Effector memory CD4-positive, alpha-beta T cell (primary cell): ENCODE data around the gene RAP1GAP.

Source experiments
- DNase-seq, 3 donors: peaks; one replicate each; pipeline ENCODE4 v3.0.0-alpha.2; 2020
- H3K27ac ChIP-seq: 2 replicates; pipeline ENCODE4 v1.7.0; 2013; ENCODE audit warnings: mild to moderate bottlenecking, low read length, moderate library complexity; ENCODE audit not compliant: insufficient read depth, poor library complexity, severe bottlenecking
- H3K27me3 ChIP-seq: replicated peaks from 2 replicates; pipeline ENCODE4 v1.7.0; 2013; ENCODE audit warnings: mild to moderate bottlenecking, low read length; ENCODE audit not compliant: insufficient read depth, control insufficient read depth, poor library complexity, severe bottlenecking
- H3K36me3 ChIP-seq: 2 replicates; pipeline ENCODE4 v1.7.0; 2013; ENCODE audit warnings: mild to moderate bottlenecking, low read length, moderate library complexity; ENCODE audit not compliant: control insufficient read depth, insufficient read depth
- H3K4me1 ChIP-seq: 2 replicates; pipeline ENCODE4 v1.7.0; 2013; ENCODE audit warnings: low read length, mild to moderate bottlenecking; ENCODE audit not compliant: control insufficient read depth, insufficient read depth, poor library complexity, severe bottlenecking
- H3K4me3 ChIP-seq: 2 replicates; pipeline ENCODE4 v1.7.0; 2013; ENCODE audit warnings: low read length, low read depth, mild to moderate bottlenecking; ENCODE audit not compliant: insufficient read depth, poor library complexity, severe bottlenecking
- H3K9me3 ChIP-seq: 2 replicates; pipeline ENCODE4 v1.7.0; 2013; ENCODE audit warnings: mild to moderate bottlenecking, low read length, moderate library complexity; ENCODE audit not compliant: control insufficient read depth

Gene RAP1GAP

DNA sequence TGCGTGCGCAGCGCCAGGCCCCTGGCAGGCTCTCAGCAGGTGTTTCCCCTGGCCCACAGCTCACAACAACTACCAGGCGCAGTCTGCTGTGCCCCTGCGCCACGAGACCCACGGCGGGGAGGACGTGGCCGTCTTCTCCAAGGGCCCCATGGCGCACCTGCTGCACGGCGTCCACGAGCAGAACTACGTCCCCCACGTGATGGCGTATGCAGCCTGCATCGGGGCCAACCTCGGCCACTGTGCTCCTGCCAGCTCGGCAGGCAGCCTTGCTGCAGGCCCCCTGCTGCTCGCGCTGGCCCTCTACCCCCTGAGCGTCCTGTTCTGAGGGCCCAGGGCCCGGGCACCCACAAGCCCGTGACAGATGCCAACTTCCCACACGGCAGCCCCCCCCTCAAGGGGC, 91.8 kb downstream of the RAP1GAP start:
- Histone ChIP-seq H3K4me3 (no peak overlapping the region), H3K27ac (no peak overlapping the region), H3K36me3 (no peaks in the 10 kb centered on the region), H3K27me3 (no peaks in the 10 kb centered on the region), H3K4me1 (no peaks in the 10 kb centered on the region), H3K9me3 (no peaks in the 10 kb centered on the region)
- DNase-seq: no peak

GRCh38 chr1:21576798-21577187, 92.4 kb downstream of the RAP1GAP start:
- H3K27ac ChIP-seq: no peak overlapping the region
- no peak overlapping the region for H3K4me3 ChIP-seq
- no peaks in the 10 kb centered on the region for H3K36me3 ChIP-seq
- no peaks in the 10 kb centered on the region for H3K9me3 ChIP-seq
- DNase-seq: no peak
- no peaks in the 10 kb centered on the region for H3K4me1 ChIP-seq
- no peaks in the 10 kb centered on the region for H3K27me3 ChIP-seq

DNA sequence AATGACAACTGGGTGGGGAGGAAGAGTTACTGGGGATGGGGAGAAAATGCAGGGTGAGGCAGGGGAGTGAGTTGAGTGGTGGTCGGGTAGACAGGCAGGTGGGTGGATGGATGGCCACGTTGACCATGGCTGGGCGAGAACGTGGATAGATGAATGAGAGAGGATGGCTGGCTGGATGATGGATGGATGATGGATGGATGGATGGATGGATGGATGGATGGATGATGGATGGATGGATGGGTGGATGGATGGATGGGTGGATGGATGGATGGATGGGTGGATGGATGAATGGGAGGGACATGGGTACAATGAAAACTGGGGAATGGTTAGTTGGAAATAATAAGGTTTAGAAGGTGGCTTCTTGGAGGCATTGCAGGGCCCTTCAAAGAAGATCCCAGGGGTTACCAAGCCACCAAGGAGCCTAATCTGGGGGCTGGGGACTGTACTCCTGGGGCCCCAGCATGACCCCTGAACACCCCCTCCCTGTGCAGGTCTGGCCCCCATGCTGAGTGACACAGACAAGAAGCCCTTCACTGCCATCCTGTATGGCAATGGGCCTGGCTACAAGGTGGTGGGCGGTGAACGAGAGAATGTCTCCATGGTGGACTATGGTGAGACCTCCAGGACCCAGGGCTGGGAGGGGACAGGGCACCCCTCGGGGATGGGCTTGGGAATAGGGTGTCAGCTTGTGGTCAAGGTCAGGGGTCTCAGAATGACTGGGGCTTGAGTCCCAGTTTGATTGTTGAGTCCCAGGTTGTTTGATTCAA, 92.9 kb downstream of the RAP1GAP start:
- Histone ChIP-seq H3K4me3 (no peak overlapping the region), H3K9me3 (no peaks in the 10 kb centered on the region), H3K36me3 (no peaks in the 10 kb centered on the region), H3K4me1 (no peaks in the 10 kb centered on the region), H3K27ac (no peak overlapping the region), H3K27me3 (no peaks in the 10 kb centered on the region)
- no peak for DNase-seq

DNA sequence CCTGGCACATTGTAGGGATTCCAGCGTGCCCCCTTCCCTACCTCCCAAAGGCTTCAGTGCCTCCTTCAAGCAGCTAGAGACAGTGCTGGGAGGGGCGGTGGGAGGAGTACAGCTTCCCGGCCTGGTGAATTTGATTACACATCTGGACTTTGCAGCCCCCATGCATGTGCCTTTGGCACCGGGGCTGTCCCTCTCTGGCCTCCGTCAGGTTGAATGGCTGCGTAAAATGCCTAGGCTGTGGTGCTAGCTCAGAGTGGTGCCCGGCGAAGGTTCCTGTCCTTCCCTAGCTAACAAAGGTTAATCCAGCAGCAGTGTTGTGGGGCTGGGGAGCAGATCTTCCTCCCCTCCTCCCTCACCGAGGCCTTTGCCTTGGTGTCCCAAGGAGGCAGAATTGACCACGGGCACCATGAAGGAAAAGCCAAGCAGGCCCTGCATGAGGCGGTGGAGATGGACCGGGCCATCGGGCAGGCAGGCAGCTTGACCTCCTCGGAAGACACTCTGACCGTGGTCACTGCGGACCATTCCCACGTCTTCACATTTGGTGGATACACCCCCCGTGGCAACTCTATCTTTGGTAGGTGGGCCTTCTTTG, 93.7 kb downstream of the RAP1GAP start:
- Histone ChIP-seq H3K9me3 (no peaks in the 10 kb centered on the region), H3K4me1 (no peaks in the 10 kb centered on the region), H3K4me3 (no peak overlapping the region), H3K27ac (no peak overlapping the region), H3K36me3 (no peaks in the 10 kb centered on the region), H3K27me3 (no peaks in the 10 kb centered on the region)
- no peak for DNase-seq

GRCh38 chr1:21574466-21575151, 94.5 kb downstream of the RAP1GAP start:
- H3K27ac ChIP-seq: no peak overlapping the region
- no peak for DNase-seq
- no peaks in the 10 kb centered on the region for H3K9me3 ChIP-seq
- no peaks in the 10 kb centered on the region for H3K27me3 ChIP-seq
- H3K4me1 ChIP-seq: no peaks in the 10 kb centered on the region
- no peaks in the 10 kb centered on the region for H3K36me3 ChIP-seq
- no peak overlapping the region for H3K4me3 ChIP-seq

- H3K27me3 ChIP-seq: no peaks in the 10 kb centered on the region
- H3K4me1 ChIP-seq: no peaks in the 10 kb centered on the region
- no peak overlapping the region for H3K4me3 ChIP-seq
- no peaks in the 10 kb centered on the region for H3K36me3 ChIP-seq
- H3K9me3 ChIP-seq: no peaks in the 10 kb centered on the region
- no peak for DNase-seq
- H3K27ac ChIP-seq: no peak overlapping the region
Measured at GRCh38 chr1:21573971-21574465, 95.1 kb downstream of the RAP1GAP start.

DNA sequence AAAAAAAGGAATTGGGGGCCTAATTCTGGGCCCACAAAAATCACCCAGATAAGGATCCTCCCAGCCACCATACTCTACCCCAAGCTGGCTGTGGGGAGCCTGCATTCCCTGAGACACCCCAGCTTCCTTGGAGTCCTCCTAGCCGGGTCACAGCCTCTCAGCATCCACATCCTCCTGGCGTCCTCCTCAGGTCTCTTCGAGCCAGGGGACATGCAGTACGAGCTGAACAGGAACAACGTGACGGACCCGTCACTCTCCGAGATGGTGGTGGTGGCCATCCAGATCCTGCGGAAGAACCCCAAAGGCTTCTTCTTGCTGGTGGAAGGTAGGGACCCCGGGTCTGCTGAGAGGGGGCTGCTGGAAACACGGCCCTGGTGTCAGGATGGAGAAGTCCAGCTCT, 95.7 kb downstream of the RAP1GAP start:
- Histone ChIP-seq H3K27me3 (no peaks in the 10 kb centered on the region), H3K4me1 (no peaks in the 10 kb centered on the region), H3K36me3 (no peaks in the 10 kb centered on the region), H3K27ac (no peak overlapping the region), H3K9me3 (no peaks in the 10 kb centered on the region), H3K4me3 (no peak overlapping the region)
- DNase-seq: no peak

- no peaks in the 10 kb centered on the region for H3K9me3 ChIP-seq
- DNase-seq: no peak
- no peaks in the 10 kb centered on the region for H3K36me3 ChIP-seq
- no peaks in the 10 kb centered on the region for H3K4me1 ChIP-seq
- H3K4me3 ChIP-seq: no peak overlapping the region
- no peaks in the 10 kb centered on the region for H3K27me3 ChIP-seq
- H3K27ac ChIP-seq: no peak overlapping the region
Measured at GRCh38 chr1:21572735-21573277, 96.4 kb downstream of the RAP1GAP start.

- Histone ChIP-seq H3K36me3 (no peaks in the 10 kb centered on the region), H3K4me3 (no peak overlapping the region), H3K27me3 (no peaks in the 10 kb centered on the region), H3K27ac (no peak overlapping the region), H3K4me1 (no peaks in the 10 kb centered on the region), H3K9me3 (no peaks in the 10 kb centered on the region)
- no peak for DNase-seq
Measured at GRCh38 chr1:21572221-21572620, 96.9 kb downstream of the RAP1GAP start.

GRCh38 chr1:21570885-21571284, 98.3 kb downstream of the RAP1GAP start:
- no peaks in the 10 kb centered on the region for H3K9me3 ChIP-seq
- no peak for DNase-seq

More at GRCh38 chr1:21570885-21571284, 98.3 kb downstream of the RAP1GAP start:
- Histone ChIP-seq H3K4me3 (no peak overlapping the region), H3K27ac (no peak overlapping the region), H3K27me3 (no peaks in the 10 kb centered on the region), H3K36me3 (no peaks in the 10 kb centered on the region), H3K4me1 (no peaks in the 10 kb centered on the region)
